T-helper 2 cell treated with Interferon-gamma antibody and Interleukin-4, amounts not matched to agents 100 ng/mL and 5 ng/mL, for 36 hours (primary cell): Measurements from ENCODE around the gene ZSCAN16. TPM values are rescaled to one million over a fixed set of nuclear protein-coding genes. Genes with fewer than 3 reads are reported as not detected.
"Not testable (repeated sequence)": the region's sequence is repeated elsewhere in the genome, so short reads cannot be mapped to it uniquely, and the experiment has no call there.

Source experiments
- intact Hi-C: fragments of 100-400 bp; cut with micrococcal nuclease; formaldehyde crosslinking; loops from one replicate; pipeline ENCODE4 v1.15.1; 2023
- total RNA-seq: library from RNA; stranded (reverse); gene quantifications from 2 replicates; pipeline ENCODE4 v1.2.3, GENCODE V29; 2022

ZSCAN16 gene
- total RNA-seq: 5.4 and 5.6 TPM in 2 replicates

DNA sequence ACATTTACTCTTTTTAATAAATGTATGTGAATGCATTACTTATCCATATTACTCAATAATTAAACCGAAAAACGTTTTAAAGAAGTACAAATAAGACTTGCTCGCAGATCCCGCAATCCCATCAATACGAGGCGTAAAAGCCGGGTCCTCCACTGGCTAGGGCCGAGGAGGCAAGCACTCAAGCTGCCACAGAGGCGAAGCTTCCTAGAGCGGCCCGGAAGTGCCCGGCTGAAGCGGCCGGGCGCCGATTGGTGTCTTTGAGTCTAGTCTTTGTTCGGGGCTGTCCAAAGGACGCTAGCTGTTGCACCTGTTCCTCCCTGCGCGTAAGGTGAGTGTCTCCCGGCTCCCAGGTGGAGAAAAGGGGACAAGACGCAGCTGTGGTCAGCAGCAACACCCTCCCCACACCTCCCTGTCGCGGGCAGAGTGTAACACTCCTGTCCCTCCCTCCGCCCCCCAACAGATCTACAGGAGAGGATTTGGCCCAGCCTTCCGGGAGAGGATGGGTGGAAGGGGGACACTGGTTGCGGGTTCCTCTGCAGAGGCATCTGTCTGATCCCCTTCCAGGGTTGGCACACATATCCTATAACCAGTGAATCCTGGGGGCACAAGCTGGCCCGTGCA, at the start of gene ZSCAN16:
Gene ZSCAN16, plus strand, starts transcription at position 260 of the 621 bp plus-strand sequence. CDS start 835 bp downstream, outside the sequence.
- intact Hi-C loops: loop anchor here (1.0 to 2.0 kb wide), 4 partner anchors 13 to 44 kb away; partner anchors contain the start of genes ZKSCAN8 and ZNF165

DNA sequence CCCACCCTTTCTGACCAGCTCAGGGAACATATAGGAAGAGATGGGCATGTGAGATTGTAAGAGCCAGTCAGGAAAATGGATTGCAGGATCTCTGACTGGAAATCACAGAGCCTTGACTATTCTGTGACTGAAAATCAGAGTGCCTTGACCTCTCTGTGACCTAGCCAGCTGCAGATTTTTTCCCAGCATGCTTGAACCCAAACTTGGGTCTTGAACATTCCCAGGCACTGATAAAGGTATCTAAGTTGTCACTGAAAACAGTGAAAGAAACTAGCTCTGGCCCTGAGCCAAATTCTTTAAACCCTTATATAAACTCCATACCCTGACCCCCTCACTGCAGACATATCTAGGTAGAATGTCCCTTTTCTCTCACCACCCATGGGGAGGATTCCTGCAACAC, 46.4 kb upstream of the ZSCAN16 start:
- intact Hi-C loops: no loop called here

DNA sequence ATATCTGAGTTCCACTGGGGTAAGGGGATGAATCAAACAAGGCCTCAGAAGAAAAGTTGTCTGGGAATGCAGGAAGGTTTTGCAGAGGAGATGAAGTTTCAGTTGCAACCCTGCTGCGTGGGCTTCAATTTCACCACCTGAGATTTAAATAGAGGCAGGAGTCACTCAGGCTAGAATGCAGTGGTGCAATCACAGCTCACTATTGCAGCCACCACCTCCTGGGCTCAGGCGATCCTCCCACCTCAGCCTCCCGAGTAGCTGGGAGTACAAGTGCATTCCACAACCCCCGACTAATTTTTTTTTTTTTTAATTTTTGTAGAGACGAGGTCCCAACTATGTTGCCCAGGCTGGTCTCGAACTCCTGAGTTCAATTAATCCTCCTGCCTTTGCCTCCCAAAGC, 45.6 kb upstream of the ZSCAN16 start:
- intact Hi-C loops: no loop called here

DNA sequence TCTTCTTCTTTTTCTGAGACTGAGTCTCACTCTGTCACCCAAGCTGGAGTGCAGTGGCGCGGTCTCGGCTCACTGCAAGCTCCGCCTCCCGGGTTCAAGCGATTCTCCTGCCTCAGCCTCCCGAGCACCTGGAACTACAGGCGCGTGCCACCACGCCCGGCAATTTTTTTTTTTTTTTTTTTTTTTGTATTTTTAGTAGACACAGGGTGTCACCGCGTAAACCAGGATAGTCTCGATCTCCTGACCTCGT, 44.1 kb upstream of the ZSCAN16 start, which contains the start of gene ZNF165:
Gene ZNF165, plus strand, starts transcription at position 188 of the 250 bp plus-strand sequence. CDS start 4,913 bp downstream, outside the sequence.
- intact Hi-C loops: loop anchor here (1.0 to 5.0 kb wide), 5 partner anchors 44 to 603 kb away; partner anchors contain the start of genes ZSCAN16, ZSCAN31 and ZSCAN9

DNA sequence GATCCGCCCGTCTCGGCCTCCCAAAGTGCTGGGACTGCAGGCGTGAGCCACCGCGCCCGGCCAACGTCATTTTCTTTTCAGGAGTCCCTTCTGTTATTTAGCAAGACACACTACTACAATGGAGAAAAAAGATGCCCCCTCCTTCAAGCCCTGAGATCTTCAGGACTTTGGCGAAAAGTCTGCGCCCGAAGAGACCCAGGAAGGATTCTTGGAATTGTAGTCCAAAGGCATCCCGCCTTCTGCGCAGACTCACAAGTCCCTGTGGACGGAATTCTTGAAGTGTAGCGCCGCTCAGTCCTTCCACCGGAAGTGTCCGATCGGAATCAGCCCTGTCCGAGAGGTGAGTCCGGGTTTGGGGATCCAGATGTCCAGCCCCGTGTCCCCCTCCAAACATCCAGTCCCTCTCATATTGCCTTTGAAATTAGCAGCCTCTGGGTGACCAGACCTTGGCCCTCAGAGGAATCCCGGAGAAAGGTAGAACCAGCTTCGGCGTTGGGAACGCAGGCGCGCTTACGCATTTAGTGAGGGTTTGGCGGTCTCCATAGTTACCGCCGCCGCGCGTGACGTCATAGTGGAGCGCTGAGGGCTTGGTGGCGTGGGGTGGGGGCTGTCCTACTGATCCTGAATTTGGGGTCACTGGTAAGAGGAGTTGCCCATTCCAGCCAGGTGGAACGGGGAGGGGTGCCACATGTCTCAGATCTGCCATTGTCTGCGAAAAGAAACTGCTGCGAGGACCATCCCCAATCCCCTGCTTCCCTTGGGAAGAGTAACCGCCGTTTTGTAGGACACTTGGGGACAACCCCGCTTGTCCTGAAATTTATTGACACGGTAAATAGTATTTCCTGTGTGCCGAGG, 43.6 kb upstream of the ZSCAN16 start:
- intact Hi-C loops: loop anchor here (1.0 to 5.0 kb wide), 7 partner anchors 23 to 604 kb away; partner anchors contain the start of genes ZSCAN16, ZSCAN31 and ZSCAN9

DNA sequence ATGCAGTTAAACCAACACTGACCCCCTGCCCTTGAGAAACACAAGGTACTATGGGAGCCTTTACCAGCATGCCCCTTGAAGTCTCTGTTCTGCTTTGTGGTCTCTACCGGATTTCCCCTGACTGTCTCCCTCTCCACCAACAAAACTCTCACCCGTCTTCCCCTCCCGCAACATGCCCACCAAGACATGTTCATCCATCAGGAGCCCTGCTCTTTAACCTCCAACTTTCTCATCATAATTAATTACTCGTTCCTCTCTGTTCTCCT, 43.0 kb upstream of the ZSCAN16 start:
- intact Hi-C loops: loop anchor here (1.0 to 5.0 kb wide), 6 partner anchors 23 to 604 kb away; partner anchors contain the start of genes ZSCAN31 and ZSCAN9

DNA sequence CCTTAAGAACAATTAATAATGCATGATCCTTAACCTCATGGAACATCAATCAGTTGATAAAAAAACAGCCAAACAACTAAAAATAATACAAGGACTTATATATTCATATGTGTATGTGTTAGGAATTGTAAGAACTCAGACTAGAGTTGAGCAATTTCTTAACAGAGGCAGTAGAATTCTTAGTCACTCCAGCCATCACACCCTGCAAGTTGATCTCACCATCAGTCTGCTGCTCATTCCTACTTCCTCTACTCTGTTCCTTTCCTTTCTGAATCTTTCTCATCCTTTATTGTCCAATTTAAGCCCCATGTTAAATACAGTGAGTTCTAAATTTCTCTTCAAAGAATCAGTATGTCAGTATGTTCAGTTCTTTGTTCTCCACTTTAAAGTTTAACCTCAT, 41.5 kb upstream of the ZSCAN16 start:
- intact Hi-C loops: loop anchor here (5.0 kb wide), 4 partner anchors 144 to 606 kb away; partner anchors contain the start of genes ZSCAN31 and ZSCAN9

DNA sequence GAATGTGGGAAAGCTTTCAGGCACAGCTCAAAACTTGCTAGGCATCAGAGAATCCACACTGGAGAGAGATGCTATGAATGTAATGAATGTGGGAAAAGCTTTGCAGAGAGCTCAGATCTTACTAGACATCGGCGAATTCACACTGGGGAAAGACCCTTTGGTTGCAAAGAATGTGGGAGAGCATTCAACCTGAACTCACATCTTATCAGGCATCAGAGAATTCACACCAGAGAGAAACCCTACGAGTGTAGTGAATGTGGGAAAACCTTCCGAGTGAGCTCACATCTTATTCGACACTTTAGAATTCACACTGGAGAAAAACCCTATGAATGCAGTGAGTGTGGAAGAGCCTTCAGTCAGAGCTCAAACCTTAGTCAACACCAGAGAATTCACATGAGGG, 35.4 kb upstream of the ZSCAN16 start:
- intact Hi-C loops: no loop called here

DNA sequence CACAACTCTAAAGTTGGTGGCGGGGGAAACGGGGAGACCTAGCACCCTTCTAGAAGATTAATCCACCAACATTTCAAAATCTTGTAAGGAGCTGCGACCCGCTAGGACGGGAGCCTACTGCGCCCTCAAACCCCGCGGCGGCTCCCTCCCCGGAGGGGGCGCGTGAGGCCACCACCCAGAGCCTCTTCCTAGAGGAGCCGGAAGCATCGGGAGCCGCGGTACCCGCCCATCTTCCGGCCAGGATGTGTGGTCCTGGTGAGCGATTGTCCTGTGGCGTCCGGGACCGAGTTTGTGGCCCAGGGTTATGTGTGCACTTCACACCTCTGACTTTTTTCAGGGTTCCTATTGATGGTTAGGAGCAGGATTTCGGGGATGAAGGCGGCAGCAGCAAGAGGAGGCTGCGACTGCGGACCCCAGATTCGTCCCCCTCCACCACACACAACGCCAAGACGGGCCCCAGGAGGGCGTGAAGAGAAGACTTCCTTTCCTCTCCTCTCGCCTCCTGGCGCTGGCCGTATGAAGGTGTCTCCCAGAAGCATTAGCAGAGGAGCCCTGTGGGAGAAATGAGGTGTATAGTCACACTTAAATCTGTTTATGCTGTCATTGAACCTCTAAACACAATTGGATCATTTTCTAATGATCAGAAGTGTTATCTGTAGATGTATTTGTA, 33.4 kb upstream of the ZSCAN16 start:
- intact Hi-C loops: no loop called here

DNA sequence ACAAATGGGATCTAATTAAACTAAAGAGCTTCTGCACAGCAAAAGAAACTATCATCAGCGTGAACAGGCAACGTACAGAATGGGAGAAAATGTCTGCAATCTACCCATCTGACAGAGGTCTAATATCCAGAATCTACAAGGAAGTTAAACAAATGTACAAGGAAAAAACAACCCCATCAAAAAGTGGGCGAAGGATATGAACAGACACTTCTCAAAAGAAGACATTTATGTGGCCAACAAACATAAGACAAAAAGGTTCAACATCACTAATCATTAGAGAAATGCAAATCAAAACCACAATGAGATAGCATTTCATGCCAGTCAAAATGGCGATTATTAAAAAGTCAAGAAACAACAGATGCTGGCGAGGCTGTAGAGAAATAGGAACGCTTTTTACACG, 22.2 kb upstream of the ZSCAN16 start:
- intact Hi-C loops: not testable (repeated sequence)

DNA sequence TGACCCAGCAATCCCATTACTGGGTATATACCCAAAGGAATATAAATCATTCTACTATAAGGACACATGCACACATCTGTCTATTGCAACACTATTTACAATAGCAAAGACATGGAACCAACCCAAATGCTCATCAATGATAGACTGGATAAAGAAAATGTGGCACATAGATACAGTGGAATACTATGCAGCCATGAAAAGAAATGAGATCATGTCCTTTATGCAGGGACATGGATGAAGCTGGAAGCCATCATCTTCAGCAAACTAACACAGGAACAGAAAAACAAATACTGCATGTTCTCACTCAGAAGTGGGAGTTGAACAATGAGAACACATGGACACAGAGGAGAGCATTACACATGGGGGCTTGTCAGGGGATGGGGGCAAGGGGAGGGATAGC, 21.7 kb upstream of the ZSCAN16 start:
- intact Hi-C loops: not testable (repeated sequence)

DNA sequence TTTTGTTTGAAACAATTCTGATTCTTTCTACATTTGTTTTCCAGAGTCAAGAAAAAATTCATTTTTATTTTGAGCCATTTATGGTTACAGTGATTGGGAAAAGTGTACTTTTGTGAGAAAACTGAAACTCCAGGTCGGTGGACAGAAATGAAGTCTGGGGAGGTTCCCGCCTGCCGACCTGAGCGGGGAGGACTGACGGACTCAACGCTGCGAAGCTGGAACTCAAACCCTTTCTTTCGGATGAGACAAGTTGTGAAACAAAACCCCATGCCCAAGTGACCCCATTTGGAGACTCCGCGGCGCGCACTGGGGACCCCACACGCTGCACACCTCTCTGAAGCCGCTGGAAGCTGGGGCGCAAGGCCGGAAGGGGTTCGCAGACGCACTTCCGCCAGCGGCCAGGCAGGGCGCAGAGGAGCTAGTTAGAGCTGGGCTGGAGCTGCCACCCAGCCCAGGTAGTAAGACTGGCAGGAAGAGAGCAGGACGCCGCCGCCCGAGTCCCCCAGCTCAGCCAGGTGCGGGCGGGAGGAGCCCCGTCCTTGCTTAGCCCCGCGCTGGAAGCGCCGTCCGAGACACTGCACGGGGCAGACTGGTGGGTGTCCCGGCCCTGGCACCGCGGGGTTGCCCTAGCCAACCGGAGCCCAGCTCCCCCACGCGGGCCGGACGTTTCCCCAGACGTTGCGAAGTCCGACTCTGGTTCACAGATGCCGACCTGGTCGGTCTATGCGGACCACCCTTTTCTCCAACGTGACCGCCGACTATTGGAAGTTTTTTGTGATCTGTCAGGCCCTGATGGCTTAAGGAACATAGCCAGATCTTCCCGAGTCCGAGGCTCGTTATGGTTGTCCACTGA, 19.8 kb upstream of the ZSCAN16 start:
- intact Hi-C loops: loop anchor here (1.0 to 2.0 kb wide), 3 partner anchors 20 to 32 kb away; partner anchors contain the start of gene ZSCAN16

DNA sequence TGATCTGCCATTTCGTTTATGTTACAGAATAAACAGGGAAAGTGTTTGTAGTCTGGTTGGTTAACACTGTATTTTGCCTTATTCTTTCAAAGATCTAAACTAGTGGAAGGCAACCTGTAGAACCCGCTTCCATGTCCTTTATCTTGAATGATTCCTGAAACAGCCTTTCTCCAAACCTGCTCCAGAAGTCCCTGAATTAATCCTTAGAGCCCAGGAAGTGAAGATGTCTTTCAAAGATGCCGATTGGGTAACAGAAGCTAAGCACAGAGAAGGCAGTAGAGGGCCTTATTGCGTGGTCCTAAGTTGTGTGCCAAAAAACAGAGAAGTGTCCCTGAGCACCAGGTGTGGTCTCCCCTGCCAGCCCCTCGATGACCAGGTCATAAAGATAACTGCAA, 19.2 kb upstream of the ZSCAN16 start:
- intact Hi-C loops: loop anchor here (2.0 kb wide), 1 partner anchor 20 kb away; the partner anchor contains the start of gene ZSCAN16

DNA sequence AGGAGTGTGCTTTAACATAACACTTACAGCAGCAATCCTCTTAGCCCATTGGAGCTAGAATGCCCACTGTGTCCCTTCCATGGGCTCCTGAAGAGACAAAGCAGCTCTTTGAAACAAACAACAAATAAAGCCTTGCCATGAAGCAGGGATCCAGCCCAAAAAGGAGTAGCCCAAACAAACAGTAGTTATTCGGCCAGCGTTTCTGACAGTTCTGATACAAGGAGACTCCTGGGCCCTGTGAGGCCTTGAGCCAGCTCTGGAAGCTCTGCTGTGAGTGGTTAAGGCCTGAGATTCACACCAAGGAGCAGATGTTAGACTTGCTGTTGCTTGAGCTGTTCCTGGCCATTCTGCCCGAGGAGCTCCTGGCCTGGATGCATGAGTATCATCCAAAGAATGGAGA, 16.9 kb upstream of the ZSCAN16 start:
- intact Hi-C loops: no loop called here

DNA sequence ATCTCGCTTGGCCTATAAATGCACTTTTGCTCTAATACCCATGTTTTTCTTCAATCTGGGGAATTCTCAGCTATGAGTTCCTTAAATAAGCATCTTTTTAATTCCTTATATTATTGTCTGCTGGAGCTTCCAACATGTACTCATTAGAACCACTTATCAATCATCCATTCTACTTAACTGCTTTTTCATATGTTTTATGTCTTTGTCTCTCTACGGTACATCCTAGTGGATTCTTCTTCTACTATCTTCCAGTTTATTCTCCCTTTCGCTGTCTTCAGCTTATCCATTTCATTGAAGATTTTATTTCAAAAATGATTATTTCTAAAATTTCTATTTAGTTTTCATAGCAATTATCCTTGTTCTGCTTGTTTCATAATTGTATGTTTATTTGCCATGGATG, 12.4 kb upstream of the ZSCAN16 start:
- intact Hi-C loops: no loop called here

DNA sequence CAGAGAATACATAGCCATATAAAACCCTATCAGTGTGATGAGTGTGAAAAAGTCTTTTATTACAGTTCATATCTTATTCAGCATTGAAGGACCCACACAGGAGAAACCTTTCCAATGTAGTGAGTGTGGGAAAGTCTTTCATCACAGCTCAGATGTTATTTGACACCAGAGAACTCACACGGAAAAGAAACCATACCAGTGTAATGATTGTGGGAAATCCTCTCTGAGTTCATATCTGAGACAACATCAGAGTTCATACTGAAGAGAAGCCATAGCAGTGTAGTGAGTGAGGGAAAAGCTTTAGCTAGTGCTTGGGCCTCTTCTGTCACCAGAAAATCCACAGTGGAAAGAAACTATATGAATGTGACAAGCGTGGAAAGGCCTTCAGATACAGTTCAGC, 8.6 kb upstream of the ZSCAN16 start:
- intact Hi-C loops: no loop called here

DNA sequence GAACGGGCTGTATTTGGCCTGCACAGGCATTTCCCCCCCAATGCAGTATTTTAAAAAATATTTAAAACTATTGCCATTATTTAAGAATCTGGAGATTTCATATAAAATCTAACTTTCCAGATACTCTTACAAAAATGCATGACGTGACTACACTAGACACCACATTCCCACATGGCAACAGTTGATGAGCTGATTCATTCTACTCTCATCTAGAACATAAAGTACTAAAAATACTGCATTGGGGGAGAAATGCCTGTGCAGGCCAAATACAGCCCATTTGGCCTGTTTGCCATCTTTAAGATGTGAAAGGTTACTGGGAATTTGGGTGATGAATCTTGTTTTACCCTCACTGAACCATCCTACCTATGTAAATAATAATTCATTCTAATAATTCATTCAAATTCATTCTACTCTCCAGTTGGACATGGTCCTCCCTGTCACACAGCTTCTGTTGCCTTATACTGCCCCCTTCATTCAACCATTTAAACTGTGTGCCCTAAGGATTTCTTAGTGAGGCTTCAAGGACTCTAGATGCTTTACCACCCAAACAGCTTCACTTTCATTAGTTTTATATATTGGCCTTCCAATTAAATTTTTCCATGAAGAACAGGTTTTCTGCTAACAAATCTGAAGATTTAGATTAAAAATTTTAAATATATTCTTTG, 6.9 kb upstream of the ZSCAN16 start:
- intact Hi-C loops: no loop called here

DNA sequence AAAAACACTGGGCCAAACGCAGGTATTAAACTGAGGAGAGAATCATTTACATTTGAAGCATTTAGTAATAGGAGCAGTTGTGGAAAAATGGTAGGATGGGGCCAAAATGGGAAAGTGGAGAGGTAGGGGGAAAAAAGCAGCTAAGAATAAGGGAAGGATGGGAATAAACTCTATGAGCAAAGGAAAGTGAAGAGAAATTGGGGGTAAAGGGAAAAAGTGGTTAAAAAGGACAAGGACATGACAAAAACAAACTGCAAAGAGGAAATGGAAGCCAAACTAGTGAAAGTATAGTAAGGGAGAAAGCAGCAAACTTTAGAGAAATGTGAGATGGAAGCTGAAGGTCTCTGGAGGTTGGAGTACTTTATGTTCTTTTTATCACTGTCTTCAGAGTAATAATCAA, 6.2 kb upstream of the ZSCAN16 start:
- intact Hi-C loops: no loop called here

DNA sequence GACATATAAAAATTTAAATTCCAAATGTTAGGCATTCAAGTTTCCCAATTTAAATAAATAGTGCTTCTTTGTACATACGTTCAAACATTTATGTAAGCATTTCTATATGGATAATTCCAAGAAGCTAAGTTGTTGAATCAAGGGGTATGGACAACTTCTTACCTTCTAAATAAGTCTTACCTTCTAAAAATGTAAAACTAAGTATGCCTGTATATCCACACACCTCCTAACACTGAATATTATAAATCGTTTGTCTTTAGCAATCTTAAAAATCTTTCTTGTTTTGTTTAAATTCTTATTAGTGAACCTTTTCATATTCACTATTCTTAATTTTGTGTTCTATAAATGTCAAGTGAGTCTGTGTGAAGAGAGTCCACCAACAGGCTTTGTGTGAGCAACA, 2.5 kb upstream of the ZSCAN16 start:
- intact Hi-C loops: no loop called here

DNA sequence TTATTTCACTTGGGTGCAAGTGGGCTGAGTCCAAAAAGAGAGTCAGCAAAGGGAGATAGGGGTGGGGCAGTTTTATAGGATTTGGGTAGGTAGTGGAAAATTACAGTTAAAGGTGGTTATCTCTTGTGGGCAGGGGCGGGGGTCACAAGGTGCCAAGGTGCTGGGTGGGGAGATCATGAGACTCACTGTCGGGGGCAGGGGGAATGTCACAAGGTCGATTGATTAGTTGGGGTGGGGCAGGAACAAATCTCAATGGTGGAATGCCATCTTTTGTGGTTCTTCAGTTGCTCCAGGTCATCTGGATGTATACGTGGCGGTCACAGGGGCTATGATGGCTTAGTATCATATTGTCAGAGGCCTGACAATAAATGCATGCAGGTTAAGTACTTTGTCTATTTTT, 2.1 kb upstream of the ZSCAN16 start:
- intact Hi-C loops: not testable (repeated sequence)
